AG09309 (cell line): ENCODE measurements around the gene GALNS.

Experiments
- DNase-seq: peaks from one replicate; pipeline ENCODE4 v3.0.0-alpha.2; 2010; ENCODE audit warnings: low read depth
- H3K4me3 ChIP-seq: 2 replicates; pipeline ENCODE4 v1.5.1; 2011; ENCODE audit warnings: mild to moderate bottlenecking, low read depth, low read length, moderate library complexity; ENCODE audit not compliant: control insufficient read depth
- TF ChIP-seq, protein P1 (sequence below): IDR thresholded peaks from 2 replicates; pipeline ENCODE4 v1.5.1; 2011; ENCODE audit warnings: mild to moderate bottlenecking, low read depth, low read length, inconsistent platforms; ENCODE audit not compliant: insufficient read depth, control insufficient read depth; ENCODE audit errors: missing control alignments

Gene GALNS

GRCh38 chr16:88888057-88888456 lies 31.3 kb upstream of the GALNS start:
- H3K4me3 ChIP-seq = no peak overlapping the region
- DNase-seq = no peak
- TF ChIP-seq, protein P1, sequence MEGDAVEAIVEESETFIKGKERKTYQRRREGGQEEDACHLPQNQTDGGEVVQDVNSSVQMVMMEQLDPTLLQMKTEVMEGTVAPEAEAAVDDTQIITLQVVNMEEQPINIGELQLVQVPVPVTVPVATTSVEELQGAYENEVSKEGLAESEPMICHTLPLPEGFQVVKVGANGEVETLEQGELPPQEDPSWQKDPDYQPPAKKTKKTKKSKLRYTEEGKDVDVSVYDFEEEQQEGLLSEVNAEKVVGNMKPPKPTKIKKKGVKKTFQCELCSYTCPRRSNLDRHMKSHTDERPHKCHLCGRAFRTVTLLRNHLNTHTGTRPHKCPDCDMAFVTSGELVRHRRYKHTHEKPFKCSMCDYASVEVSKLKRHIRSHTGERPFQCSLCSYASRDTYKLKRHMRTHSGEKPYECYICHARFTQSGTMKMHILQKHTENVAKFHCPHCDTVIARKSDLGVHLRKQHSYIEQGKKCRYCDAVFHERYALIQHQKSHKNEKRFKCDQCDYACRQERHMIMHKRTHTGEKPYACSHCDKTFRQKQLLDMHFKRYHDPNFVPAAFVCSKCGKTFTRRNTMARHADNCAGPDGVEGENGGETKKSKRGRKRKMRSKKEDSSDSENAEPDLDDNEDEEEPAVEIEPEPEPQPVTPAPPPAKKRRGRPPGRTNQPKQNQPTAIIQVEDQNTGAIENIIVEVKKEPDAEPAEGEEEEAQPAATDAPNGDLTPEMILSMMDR = no peak

GRCh38 chr16:88886845-88887521 lies 30.2 kb upstream of the GALNS start:
- H3K4me3 ChIP-seq = no peak overlapping the region

GRCh38 chr16:88886420-88886844 lies 29.7 kb upstream of the GALNS start:
- no peak for DNase-seq
- TF ChIP-seq, protein P1 = no peak
- H3K4me3 ChIP-seq = no peak overlapping the region

More at GRCh38 chr16:88886845-88887521, 30.2 kb upstream of the GALNS start:
- TF ChIP-seq, protein P1 = no peak
- no peak for DNase-seq

- DNase-seq = no peak
- no peak overlapping the region for H3K4me3 ChIP-seq
- TF ChIP-seq, protein P1 = no peak
Observed at GRCh38 chr16:88885693-88886280, 29.0 kb upstream of the GALNS start.

DNA sequence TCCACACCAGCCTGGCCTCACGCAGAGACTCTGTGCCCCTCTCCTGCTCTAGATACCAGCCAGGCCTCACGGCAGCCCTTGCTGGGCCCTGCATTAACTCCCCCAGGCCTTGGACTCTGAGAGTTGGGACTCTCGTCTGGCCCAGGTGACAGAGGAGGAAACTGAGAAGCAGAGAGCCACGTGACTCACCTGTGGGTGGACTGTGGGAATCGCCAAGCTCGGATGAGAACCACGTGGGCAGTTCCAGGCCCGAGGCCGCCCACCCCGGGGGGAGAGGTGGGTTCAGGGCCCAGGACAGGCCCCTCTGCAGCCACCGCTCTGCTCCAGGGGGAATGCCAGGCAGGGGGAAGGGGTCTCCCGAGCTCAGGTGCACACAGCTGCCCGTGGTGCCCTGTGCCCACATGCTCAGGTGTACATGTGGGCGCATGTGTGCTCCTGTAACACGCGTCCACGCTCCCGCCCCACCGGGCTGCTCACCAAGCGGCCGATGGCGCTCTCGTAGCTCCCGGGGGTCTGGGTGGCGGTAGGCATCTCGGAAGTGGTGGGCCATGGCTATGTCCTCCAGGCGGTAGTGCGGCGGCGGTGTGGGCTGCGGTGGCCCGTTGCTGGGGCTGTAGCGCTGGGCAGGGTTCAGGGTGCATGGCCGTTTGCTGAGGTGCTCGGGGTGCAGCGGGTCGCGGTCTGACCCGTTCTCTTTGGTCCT lies 28.0 kb upstream of the GALNS start:
- DNase-seq = no peak
- TF ChIP-seq, protein P1 = no peak
- no peak overlapping the region for H3K4me3 ChIP-seq

DNA sequence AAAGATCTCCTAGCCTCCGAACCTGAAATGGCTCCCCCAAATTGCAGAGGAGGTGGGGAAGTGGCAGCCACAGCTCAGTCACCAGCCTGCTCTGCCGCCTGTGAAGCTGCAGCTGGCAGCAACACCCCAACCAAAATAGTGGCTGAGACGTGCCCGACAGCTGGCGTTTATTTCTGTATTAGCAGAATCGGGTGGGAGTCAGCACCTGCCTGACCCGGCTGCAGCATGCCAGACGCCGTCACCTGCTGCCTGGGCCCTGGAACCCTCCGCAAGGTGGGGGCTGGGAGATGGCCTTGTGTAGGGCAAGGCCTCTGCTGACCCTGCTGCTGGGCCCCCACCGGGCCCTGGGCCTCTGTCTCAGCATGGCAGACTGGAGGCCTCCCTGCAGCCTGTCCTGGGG lies 27.2 kb upstream of the GALNS start:
- TF ChIP-seq, protein P1 = no peak
- H3K4me3 ChIP-seq = no peak overlapping the region
- no peak for DNase-seq
